Activated CD8-positive, alpha-beta memory T cell treated with anti-CD3 and anti-CD28 coated beads, Interleukin-2, amount 50 U/mL, for 4 hours (primary cell): ENCODE data around the gene KRTAP4-6.
"Not testable (repeated sequence)": the region's sequence is repeated elsewhere in the genome, so short reads cannot be mapped to it uniquely, and the experiment has no call there.

Source experiments
- DNase-seq: peaks from one replicate; pipeline ENCODE4 v3.0.0-alpha.2; 2020

KRTAP4-6 gene

DNA sequence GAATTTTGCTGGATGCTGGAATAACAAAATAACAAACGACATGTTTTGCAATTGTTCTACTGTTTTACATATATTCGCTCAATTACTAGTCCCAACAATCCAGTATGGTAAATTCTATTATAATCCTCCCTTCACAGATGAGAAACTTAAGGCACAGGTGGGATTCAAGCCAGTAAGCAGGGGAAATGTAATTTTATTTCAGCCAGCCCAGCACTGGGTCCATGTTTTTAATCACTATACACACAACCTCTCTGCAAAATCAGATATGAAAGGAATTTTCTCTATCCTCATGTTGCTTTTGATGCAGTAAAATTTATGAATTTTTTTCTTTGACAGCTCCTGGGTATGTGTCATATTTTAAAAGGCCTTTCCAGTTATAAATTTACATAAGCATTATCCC lies 4.9 kb upstream of the KRTAP4-6 start:
- no peak for DNase-seq

DNA sequence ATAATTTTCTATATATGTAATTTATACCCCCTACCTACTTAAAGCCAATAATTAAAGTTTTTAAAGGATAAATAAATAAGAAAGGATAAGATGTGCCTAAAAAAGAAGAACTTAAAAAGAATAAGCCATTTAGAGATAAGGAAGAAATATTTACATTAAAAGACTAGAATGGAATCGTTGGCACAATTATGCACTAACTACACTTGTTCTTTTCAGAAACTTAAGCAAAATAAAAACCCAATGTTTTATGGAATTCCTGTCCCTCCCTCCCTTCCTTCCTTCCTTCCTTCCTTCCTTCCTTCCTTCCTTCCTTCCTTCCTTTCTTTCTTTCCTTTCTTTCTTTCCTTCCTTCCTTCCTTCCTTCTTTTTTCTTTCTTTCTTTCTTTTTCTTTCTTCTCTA lies 4.5 kb upstream of the KRTAP4-6 start:
- DNase-seq: no peak

DNA sequence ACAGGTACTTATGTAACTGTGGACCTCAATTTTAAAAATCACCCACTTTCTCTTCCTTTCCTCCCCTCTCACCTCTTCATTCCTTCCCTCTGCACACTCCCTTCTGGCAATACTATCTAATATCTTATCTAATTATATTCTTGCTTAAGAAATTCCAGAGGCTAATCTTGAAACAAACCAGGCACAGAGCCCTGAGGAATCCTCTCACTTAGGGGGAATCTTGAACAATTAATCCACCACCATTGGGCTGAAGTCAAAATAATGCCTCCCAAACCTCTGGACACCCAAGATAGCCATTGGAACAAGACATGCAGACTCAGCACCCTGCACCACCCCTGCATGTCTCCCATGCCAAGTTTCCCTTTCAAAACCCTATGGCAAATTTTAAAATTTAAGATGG lies 1.0 kb upstream of the KRTAP4-6 start:
- no peak for DNase-seq

DNA sequence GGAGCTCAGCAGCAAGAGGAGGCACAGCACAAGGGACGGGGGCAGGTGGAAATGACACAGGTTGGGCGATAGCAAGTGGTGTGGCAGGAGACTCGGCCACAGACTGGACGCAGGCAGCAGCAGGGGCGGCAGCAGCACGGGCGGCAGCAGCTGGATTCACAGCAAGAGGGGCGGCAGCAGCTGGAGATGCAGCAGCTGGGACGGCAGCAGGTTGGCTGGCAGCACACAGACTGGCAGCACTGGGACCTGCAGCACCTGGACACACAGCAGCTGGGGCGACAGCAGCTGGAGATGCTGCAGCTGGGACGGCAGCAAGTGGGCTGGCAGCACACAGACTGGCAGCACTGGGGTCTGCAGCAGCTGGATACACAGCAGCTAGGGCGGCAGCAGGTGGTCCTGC lies 479 bp downstream of the KRTAP4-6 start:
- not testable (repeated sequence) for DNase-seq

DNA sequence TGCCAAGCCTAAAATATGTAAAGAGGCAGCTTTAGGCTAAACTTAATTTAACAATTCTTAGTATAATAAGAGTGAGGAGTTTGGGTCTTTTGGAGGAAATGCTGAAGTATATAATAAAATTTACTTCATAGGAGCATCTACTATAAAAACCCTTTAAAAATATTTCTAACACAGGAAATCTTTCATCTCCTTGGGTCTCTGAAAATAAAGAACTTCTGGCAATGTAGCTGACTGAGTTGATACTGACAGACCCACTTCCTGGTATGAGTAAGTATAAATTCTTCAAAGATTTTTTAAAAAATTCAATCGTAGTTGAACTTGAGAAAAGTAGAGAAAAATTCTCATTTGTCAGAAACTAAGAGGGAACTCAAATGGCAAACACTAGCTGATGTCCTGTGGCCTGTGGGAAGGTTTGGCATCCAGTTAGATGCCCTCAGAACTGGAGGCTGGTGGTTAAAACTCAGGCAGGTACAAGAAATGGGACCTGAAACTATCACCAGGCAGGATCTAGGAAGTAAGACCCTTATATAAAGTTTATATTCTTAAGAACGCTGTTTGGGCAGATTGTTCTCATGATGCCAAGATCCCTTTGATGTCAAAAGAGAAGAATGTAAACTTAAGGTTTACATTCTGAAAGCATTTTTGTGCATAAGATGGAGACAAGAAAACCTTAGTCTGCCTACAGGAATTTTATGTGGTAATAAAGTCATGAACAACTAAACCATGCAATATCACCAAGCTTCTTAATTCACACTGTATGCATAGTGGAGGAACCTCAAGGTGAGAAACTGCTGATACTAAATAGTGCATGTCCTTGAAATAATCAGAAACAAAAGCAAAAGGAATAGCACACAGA lies 6.2 kb downstream of the KRTAP4-6 start:
- DNase-seq: no peak

DNA sequence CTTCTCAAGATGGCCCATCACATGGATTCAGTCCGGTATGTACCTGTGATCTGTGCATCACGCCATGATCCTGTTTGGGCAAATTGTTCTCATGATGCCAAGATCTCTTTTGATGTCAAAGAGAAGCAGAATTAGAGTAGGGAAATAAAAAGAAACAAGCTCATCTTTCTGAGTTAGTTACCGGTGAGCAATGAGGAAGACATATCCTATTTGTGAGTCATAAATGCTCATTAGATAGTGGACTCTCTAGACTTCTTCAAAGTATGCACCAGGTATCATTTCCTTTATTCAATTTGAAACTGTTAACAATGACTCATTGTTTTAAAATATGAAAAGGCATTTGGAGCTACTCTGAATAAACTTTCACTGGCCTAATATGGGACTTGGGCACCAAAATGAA lies 8.4 kb downstream of the KRTAP4-6 start:
- DNase-seq: no peak

DNA sequence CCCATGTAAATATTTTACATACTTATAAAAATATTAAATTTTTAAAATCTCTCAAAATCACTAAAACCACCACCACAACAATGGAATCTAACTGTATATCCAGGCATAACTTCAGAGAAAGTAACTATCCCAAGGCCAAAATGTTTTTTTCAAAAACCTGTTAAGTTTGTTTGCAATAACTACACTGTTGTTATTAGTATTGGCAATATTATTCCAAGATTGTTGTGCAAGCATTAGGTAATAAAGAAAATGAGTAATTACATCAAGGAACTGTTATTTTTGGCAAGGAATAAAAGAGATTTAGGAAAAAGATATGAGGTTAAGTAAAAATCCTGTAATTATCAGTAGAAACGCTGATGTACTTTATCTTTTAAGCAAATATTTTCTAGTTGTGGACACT lies 13.0 kb downstream of the KRTAP4-6 start:
- DNase-seq: no peak

DNA sequence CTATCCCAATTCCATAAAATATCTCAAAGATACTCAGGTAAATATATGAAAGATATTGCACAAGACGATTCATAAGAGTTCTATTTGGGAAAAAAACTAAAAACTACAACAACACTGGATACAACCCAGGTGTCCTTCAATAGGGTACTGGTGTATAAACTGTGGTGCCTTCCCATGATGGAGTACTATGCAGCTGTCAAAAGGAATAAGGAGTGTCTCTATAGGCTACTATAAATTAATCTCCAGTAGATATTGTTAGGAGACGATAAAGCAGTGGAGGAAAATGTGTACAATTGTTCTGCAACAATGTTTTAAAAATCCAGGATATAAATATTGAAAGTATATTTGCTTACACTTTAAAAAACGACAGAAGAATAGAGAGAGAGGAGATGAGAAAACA lies 13.9 kb downstream of the KRTAP4-6 start:
- DNase-seq: no peak

DNA sequence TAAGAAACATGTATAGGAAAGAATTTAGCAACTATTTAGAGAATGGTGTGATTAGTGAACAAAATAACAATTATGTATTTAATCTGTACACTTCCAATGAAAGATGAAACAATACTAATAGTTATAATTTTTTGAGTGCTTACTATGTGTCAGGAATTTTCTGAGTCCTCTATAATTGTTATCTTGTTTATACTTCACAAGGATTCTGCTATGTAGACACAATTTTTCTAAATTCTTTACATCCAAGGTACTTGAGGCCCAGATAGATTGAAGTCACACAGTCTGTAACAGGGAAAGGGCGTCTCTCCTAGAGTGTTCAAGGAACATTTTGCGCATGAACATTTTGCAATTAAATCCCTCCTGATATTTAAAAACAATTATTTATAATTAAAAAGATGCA lies 15.3 kb downstream of the KRTAP4-6 start:
- DNase-seq: no peak

DNA sequence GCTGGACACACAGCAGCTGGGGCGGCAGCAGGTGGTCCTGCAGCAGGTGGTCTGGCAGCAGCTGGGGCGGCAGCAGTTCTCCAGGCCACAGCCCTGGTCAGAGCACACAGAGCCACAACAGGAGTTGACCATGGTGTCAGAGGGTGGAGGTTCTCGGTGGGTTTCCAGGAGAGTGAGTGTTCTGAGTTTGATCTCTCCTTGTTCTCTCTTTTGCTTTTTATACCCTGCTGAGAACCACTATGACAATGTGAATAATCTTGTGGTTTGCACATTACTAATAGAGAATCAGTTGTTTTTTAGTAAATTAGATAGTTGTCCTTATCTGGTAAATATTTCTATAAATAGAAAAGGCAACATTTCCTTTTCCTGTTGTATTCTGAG lies 16.4 kb downstream of the KRTAP4-6 start, which contains the start of gene KRTAP4-12:
TSS of gene KRTAP4-12 (minus strand) at position 192 of the 381 bp plus-strand sequence. CDS start at position 132, 60 bp downstream.
- not testable (repeated sequence) for DNase-seq

DNA sequence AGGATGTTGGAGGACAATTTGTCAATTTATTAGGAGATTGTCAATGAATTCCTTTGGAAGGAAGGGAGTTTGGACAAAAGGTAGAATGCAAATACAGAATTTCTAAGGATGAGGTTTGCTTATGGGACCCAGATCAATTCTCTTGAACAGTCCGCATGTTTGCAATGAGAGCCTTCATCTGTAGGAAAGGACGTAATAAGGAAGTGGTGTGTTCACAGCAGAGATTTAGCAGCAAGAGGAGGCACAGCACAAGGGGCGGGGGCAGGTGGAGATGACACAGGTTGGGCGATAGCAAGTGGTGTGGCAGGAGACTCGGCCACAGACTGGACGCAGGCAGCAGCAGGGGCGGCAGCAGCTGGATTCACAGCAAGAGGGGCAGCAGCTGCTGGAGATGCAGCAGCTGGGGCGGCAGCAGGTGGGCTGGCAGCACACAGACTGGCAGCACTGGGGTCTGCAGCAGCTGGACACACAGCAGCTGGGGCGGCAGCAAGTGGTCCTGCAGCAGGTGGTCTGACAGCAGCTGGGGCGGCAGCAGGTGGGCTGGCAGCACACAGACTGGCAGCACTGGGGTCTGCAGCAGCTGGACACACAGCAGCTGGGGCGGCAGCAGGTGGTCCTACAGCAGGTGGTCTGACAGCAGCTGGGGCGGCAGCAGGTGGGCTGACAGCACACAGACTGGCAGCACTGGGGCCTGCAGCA lies 16.9 kb downstream of the KRTAP4-6 start:
- not testable (repeated sequence) for DNase-seq

DNA sequence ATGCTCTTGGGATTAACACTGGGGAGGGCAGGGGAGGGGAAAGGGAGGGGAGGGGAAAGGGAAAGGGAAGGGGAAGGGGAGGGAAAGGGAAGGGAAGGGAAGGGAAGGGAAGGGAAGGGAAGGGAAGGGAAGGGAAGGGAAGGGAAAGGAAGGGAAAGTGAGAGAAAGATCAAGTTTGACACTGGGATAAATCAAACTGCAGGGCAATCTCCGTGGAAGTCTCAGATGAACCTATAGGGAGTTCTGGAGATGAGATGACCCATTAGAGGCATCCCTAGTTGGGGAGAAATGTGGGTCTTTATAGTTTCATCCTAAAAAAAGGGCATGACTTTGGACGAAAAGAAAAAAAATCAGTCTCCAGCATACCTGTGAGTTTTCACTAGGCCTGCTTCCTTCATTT lies 18.6 kb downstream of the KRTAP4-6 start:
- no peak for DNase-seq

DNA sequence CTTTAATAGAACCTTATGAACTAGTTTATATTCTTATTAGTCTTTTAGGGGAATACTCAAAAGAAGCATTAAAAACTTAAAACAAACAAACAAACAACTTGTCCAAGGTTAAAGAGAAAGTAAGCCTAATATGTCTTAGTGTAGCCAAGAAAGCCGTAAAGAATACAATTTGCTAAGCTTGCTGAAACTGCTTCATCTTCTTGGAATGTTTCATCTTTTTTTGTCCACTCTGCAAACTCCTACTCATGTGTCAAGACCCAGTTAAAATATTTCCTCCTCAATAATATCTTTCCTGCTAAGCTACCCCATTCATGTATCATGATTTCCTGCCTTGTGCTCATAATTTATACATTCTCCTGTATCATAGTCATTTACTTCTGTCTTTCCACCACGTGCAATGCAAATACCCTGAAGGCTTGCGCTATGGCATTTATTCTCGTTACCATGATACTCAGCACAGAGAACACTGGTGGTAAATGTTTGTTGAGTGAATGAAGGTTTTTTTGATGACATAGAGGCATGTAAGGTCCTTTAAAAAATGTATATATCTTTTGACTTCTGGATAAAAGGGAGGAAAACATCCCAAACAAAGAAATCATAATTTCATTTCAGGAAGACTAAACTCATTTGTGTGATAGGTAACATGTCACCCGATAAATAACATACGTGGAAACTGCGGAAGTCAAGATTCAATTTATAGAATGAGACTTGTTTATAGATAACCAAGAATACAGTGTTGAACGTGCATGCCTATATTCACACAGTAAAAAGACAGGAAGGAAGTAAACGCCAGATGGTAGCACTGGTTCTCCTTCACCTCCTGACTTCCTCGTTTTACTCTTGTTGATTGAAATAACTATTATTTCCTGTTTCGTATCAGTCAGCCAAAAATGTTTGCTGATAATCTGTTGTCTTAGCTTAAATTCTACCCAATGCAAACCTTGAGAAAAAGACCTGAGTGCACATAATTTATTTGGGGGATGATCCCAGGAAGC lies 20.4 kb downstream of the KRTAP4-6 start:
- not testable (repeated sequence) for DNase-seq

DNA sequence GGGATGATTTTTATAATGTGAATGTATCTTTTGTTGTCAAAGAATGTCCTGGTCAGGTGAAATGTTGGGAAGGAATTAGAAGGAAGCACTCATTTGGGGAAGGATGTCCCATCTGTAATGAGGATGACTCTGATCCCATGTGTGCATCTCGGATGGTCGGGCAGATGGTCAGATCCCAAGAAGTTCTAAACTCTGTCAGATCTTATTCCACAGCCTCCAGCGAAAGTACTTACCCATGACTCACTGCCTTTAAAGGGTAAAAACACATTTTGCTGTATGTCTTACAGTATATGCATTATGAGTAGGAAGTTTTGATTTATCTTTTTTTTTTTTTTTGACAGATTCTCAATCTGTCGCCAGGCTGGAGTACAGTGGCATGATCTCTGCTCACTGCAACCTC lies 21.6 kb downstream of the KRTAP4-6 start:
- DNase-seq: no peak

DNA sequence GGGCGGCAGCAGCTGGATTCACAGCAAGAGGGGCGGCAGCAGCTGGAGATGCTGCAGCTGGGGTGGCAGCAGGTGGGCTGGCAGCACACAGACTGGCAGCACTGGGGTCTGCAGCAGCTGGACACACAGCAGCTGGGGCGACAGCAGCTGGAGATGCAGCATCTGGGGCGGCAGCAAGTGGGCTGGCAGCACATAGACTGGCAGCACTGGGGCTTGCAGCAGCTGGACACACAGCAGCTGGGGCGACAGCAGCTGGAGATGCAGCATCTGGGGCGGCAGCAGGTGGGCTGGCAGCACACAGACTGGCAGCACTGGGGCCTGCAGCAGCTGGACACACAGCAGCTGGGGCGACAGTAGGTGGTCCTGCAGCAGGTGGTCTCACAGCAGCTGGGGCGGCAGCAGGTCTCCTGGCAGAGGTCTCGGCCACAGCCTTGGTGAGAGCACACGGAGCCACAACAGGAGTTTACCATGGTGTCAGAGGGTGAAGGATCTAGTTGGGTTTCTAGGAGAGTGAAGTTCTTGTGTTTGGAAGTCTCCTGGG lies 22.4 kb downstream of the KRTAP4-6 start, which contains the start of gene KRTAP4-11:
TSS of gene KRTAP4-11 (minus strand) at position 528 of the 541 bp plus-strand sequence. CDS start at position 470, 58 bp downstream.
- not testable (repeated sequence) for DNase-seq

DNA sequence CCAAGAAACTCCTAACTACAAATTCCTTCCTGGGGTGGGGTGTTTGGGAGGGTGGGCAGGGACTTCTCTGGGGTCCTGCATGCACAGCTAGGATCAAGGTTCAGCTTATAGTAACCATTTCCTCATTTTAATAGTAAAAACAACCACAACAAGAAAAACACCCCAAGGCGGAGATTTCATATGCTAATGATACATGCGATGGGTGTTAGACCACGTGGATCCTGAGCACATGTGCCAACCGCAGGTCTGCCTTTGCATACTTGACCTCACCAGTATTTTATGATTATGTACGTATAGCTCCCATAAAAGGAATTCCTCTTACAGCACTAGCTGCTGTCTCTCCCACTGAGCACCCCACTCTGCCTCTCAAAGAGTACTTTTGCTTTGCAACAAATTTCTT lies 24.0 kb downstream of the KRTAP4-6 start:
- DNase-seq: no peak

DNA sequence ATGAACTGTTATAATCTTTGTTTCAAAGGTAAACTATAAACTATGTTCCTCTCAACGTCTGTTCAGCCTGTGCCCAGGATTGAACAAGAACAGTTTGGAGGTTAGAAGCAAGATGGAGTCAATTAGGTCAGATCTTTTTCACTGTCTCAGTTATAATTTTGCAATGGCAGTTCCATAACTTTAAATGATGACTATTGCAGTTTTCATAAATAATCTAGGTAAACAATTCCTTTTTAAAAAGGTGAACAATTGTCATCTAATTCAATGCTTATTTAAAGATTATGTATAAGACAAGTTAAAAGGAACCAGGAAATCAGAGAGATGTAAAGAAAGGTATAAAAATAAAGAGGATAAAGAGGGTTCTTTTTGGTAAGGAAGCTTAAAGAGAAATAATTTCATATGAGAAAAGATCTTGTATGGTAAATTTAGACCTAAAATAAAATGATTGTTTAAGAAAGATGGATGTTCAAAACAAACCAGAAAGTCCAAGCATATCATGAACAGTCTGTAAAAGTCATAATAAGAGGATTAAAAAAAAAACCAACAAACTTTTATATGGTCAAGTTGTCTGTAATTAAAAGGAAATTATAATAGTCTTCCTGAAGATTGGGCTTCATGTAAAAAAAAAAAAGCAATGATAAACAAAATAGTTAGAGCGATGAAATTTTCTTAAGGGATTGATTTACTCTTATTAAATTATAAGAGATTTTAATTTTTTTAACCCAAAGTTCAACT lies 29.0 kb downstream of the KRTAP4-6 start:
- no peak for DNase-seq

DNA sequence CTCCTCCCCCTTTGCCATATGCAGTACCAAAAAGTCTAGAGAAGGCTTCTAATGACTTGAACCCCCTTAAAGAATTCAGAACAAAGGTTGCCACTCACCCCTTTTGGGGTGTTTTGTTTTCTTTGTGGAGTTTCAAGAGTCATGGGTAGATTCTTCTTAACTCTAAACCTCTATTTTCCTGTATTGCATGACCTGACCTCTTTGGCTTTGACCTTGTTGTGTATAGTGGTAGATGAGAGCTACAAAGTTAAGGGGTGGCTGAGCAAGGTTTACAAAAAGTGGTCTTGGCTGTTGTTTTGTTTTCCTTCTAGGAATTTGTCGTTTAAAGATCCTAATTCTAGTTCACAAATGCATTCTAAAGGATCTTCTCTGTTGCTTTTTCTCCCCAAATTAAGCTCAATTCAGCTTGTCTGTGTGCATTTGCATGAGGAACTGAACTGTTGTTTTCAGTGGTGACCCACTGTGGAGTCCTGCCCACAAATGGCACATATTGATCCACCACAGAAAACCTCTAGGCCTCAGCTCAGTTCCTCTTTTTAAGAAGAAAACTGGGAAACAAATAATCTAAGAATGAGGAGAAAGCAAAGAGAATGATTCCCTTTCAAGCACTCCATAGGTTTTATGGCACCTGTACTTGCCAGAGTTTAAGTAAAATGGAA lies 31.5 kb downstream of the KRTAP4-6 start:
- DNase-seq: not testable (repeated sequence)

DNA sequence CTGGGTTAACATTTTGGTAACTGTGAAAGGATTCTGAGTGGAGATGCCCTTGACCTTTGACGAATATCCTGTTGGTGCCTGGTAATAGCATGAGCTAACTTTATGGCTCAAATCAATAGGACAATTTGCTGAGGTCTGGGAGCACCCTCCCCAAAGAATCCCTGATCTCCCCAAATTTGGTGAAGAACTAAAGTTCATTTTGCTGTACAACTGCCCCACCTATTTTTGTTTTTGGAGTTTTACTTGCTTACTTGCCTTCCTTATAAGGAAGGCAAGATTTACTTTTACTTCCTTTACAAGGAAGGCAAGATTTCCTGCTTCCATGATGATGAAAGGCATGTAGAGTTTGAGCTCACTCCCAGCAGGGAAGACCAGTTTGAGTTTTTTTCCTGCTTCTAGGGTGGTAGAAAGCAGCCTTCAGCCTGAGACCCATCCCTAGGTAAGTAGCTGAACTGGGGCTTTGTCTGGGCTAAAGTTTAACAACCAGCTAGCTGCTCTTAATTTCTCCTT lies 32.3 kb downstream of the KRTAP4-6 start:
- DNase-seq: no peak

DNA sequence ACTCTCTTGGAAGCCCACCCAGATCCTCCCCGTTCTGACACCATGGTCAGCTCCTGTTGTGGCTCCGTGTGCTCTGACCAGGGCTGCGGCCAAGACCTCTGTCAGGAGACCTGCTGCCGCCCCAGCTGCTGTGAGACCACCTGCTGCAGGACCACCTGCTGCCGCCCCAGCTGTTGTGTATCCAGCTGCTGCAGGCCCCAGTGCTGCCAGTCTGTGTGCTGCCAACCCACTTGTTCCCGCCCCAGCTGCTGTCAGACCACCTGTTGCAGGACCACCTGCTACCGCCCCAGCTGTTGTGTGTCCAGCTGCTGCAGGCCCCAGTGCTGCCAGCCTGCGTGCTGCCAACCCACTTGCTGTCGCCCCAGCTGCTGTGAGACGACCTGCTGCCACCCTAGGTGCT lies 35.0 kb downstream of the KRTAP4-6 start, which contains the start of gene KRTAP4-9:
TSS of gene KRTAP4-9 (plus strand) at position 43 of the 400 bp plus-strand sequence. CDS start at position 43, 0 bp downstream.
- DNase-seq: not testable (repeated sequence)
